Effector CD8-positive, alpha-beta T cell (primary cell): Measurements from ENCODE around the gene PRKCSH.
"Not testable (repeated sequence)": the region's sequence is repeated elsewhere in the genome, so short reads cannot be mapped to it uniquely, and the experiment has no call there.

Experiments used
- DNase-seq: peaks from one replicate; lab custom pipeline; 2025; lab: John Stamatoyannopoulos, UW
- total RNA-seq, 4 experiments: gene quantifications; one replicate each; lab custom pipeline; 2026; lab: John Stamatoyannopoulos, UW

Gene PRKCSH, protein sequence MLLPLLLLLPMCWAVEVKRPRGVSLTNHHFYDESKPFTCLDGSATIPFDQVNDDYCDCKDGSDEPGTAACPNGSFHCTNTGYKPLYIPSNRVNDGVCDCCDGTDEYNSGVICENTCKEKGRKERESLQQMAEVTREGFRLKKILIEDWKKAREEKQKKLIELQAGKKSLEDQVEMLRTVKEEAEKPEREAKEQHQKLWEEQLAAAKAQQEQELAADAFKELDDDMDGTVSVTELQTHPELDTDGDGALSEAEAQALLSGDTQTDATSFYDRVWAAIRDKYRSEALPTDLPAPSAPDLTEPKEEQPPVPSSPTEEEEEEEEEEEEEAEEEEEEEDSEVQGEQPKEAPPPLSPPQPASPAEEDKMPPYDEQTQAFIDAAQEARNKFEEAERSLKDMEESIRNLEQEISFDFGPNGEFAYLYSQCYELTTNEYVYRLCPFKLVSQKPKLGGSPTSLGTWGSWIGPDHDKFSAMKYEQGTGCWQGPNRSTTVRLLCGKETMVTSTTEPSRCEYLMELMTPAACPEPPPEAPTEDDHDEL
- total RNA-seq, result 118 to 180 (median 166) reads per million in 4 experiments

GRCh38 chr19:11435057-11435832 is at the start of gene PRKCSH, which contains the start of gene ODAD3:
Gene PRKCSH (plus strand): TSS chr19:11435635. CDS start chr19:11436118, 483 bp downstream.
Gene ODAD3 (minus strand): TSS chr19:11435121. CDS start chr19:11435016, 105 bp downstream.
- peak; percentile 99 for DNase-seq

DNA sequence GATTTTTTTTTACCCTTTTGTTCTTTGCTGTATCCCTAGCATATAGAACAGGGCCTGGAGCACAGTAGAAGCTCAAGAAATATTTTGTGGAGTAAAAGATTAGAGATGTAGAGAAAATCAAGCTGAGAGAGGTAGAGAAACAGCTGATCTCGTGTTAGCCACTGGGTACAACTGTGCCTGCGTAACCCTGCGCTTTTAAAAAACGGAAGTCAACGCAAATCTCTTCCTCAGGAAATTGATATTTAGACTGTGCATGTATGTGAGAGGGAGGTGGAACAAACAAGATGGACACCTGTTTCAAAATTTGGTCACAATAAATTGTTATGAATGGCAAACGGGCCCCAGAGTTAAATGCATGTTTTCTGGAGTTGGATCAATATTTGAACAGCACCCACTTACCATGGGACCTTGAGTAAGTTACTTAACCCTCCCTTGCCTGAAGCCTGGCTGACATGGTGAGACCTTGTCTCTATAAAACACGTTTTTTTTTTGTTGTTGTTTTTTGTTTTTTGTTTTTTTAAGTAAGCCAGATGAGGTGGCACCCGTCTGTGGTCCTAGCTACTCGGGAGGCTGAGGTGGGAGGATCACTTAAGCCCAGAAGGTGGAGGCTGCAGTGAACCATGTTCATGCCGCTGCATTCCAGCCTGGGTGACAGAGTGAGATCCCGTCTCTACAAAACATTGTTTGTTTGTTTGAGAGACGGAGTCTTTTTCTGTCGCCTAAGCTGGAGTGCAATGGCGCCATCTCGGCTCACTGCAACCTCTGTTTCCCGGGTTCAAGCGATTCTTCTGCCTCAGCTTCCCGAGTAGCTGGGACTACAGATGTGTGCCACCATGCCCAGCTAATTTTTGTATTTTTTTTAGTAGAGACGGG is 48.0 kb upstream of the PRKCSH start:
- DNase-seq, result no peak

GRCh38 chr19:11390359-11390758 is 45.1 kb upstream of the PRKCSH start:
- no peak for DNase-seq

- no peak for DNase-seq
Measured at GRCh38 chr19:11390933-11391680, 44.3 kb upstream of the PRKCSH start.

DNA sequence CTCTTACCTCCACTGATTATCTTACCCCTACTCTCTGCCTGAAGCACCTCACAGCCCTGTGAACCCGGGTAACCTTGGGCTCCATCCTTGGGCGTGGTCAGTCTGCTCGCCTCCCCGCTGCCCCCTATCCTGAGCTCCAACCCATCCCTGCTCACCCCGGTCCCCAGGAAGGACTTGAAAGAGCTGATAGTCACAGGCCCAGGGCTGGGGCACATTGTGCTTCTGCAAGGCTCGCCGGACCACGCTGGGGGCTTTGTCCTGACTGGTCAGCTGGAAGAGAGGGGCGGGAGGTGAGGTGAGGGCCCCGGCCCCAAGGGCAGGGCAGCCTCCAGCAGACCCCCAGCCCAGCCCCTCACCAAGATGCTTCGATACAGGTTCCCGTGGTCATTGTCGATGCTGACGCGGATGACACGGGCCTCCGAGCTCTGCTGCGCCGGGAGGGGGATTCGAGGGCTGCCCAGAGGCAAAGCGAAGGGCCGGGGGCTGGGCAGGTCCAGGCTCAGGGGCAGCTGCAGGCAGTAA is 38.3 kb upstream of the PRKCSH start:
- DNase-seq, result no peak

DNA sequence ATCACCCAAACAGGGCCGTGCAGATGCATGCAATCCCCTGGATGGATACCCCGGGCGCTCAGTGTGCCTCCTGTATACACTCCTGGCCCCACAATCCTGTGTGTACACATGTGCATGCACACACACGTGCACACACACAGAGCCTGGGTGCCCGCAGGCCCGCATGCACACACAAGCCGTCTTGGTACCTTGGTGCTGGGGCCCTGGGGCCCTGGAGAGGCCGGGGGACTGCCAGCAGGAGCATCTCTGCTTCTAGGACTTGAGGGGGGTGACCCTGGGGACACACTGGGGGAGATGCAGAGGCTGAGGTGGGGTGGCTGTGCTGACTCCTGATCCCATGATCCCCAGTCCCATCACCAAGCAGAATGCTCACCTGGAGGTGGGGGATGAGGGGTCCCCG is 35.8 kb upstream of the PRKCSH start:
- no peak for DNase-seq

DNA sequence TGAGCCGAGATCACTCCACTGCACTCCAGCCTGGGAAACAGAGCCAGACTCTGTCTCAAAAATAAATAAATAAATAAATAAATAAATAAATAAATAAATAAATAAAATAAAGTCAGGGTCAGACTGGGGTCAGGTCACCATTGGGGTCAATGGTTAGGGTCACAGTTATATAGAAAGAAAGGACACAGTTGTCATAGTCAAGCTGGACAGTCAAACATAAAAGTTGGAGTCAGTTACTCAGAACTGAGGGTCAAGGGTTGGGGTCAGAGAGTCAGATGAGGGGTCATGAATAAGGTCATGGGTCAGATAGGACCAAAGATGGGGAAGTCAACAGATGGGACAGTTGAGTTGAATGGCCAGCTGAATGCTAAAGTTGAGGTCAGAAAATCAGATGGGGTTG is 34.6 kb upstream of the PRKCSH start:
- DNase-seq, result no peak

GRCh38 chr19:11401808-11402543 is 33.5 kb upstream of the PRKCSH start:
- DNase-seq, result no peak

GRCh38 chr19:11404588-11405222 is 30.7 kb upstream of the PRKCSH start:
- DNase-seq, result no peak

- no peak for DNase-seq
Measured at GRCh38 chr19:11405846-11406643, 29.4 kb upstream of the PRKCSH start.

DNA sequence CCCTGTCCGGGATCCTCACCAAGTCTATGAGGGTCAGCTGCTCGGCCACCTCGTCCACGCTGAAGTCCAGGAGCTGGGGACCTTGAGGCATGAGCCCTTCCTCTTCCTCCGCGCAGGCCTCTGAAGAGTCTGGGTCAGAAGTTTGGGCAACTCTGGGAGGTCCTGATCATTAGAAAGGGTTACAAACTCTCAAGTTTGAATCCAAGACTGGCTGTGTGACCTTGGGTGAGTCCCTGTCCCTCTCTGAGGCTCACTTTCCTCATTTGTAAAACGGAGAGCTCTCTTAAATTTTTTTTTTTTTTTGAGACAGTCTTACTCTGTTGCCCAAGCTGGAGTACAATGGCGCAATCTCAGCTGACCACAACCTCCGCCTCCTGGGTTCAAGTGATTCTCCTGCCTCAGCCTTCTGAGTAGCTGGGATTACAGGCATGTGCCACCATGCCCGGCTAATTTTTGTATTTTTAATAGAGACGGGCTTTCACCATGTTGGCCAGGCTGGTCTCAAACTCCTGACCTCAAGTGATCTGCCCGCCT is 28.7 kb upstream of the PRKCSH start:
- DNase-seq, result not testable (repeated sequence)

DNA sequence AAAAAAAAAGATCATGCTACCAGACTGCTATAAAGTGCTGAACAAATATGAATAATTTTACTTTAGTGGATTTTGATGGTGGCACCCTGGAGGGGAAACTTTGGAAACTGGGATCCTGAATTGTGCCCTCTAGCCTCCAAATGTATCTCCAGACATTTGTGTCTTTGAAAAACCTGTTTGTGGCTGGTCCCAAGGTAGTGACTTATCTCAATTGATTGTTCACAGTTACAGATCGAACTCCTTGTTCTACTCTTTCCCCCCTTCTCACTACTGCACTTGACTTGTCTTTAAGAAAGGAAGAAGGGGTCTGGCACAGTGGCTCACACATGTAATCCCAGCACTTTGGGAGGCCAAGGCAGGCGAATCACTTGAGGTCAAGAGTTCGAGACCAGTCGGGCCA is 26.8 kb upstream of the PRKCSH start:
- DNase-seq, result no peak

DNA sequence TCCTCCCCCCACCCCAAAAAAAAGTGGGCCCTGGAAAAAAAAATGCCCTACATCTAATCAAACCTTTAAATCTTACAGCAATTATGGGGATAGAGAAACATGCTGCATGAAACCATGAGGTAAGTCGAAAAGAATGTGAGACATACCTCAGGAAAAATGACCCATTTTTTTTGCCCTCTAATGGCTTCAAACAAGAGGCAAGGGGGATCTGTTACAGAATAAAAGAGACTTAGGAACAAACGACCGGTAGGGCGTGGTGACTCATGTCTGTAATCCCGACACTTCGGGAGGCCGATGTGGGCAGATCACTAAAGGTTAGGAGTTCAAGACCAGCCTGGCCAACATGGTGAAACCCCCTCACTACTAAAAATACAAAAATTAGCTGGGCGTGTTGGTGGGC is 24.8 kb upstream of the PRKCSH start:
- no peak for DNase-seq

GRCh38 chr19:11414544-11414943 is 20.9 kb upstream of the PRKCSH start:
- no peak for DNase-seq

- DNase-seq, result no peak
Measured at GRCh38 chr19:11416346-11417052, 18.9 kb upstream of the PRKCSH start.

DNA sequence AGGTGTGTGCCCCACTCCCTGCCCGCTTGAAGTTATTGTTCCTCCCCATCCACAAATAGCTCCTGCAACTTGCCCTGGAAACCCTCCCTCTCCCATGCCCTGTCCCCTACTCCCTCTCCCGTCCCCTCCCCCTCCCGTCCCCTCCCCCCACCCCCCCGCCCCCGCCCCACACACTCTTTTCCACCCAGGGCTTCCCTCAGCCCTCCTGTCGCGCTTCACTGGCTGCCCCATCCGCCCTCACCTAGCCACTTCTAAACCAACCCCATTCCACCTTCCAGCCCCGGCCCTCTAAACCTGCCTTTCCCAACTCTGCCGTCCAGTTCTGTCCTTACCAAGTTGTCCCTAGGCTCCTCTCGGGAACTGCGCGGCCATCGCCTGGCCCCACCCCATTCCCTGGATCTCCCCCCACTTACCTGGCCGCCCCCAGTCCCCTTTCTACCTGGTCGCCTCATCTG is 17.3 kb upstream of the PRKCSH start:
- DNase-seq, result no peak
